ENCODE results near the gene ZDHHC6.
"Not testable (repeated sequence)": the region's sequence is repeated elsewhere in the genome, so short reads cannot be mapped to it uniquely, and the experiment has no call there.

ZDHHC6 gene

GRCh38 chr10:112465299-112465883 lies 18.7 kb upstream of the ZDHHC6 start:
- H3K27ac ChIP-seq (replicated peaks), result no peak overlapping the region
- no peak overlapping the region for H3K4me3 ChIP-seq (replicated peaks; ENCODE audit: insufficient read depth, low read length)
- no peak for DNase-seq (ENCODE audit: low read depth in 1 of 2, low spot score in 1 of 2)
- no peak for TF ChIP-seq POLR2AphosphoS5 (IDR thresholded peaks at IDR 0.05; ENCODE audit: low read depth)
- TF ChIP-seq GABPA (IDR thresholded peaks at IDR 0.05; ENCODE audit: low read depth), result no peak
- no peaks in the 10 kb centered on the region for H3K27me3 ChIP-seq (ENCODE audit: insufficient read depth, poor library complexity, severe bottlenecking)

GRCh38 chr10:112464074-112464473 lies 17.4 kb upstream of the ZDHHC6 start:
- H3K27me3 ChIP-seq (ENCODE audit: insufficient read depth, poor library complexity, severe bottlenecking); DNase-seq (ENCODE audit: low read depth in 1 of 2, low spot score in 1 of 2); H3K27ac ChIP-seq (replicated peaks); H3K4me3 ChIP-seq (replicated peaks; ENCODE audit: insufficient read depth, low read length): not testable (repeated sequence)

GRCh38 chr10:112461029-112461887 lies 14.5 kb upstream of the ZDHHC6 start:
- no peaks in the 10 kb centered on the region for H3K27me3 ChIP-seq (ENCODE audit: insufficient read depth, poor library complexity, severe bottlenecking)
- TF ChIP-seq SPI1 (IDR thresholded peaks at IDR 0.05; ENCODE audit: borderline replicate concordance, low read depth) (no peak), REST (IDR thresholded peaks at IDR 0.05; ENCODE audit: insufficient replicate concordance, low read depth) (no peak), GABPA (IDR thresholded peaks at IDR 0.05; ENCODE audit: low read depth) (no peak), CTCF (IDR thresholded peaks at IDR 0.05; ENCODE audit: insufficient read depth, low read length) (no peak), POLR2AphosphoS5 (IDR thresholded peaks at IDR 0.05; ENCODE audit: low read depth) (no peak)
- no peak for DNase-seq (ENCODE audit: low read depth in 1 of 2, low spot score in 1 of 2)
- H3K27ac ChIP-seq (replicated peaks), result no peak overlapping the region
- no peak overlapping the region for H3K4me3 ChIP-seq (replicated peaks; ENCODE audit: insufficient read depth, low read length)

- no peak overlapping the region for H3K27ac ChIP-seq (replicated peaks)
- H3K4me3 ChIP-seq (replicated peaks; ENCODE audit: insufficient read depth, low read length), result no peak overlapping the region
- no peaks in the 10 kb centered on the region for H3K27me3 ChIP-seq (ENCODE audit: insufficient read depth, poor library complexity, severe bottlenecking)
- no peak for DNase-seq (ENCODE audit: low read depth in 1 of 2, low spot score in 1 of 2)
- no peak for TF ChIP-seq POLR2AphosphoS5 (IDR thresholded peaks at IDR 0.05; ENCODE audit: low read depth)
Measured at GRCh38 chr10:112460366-112460765, 13.7 kb upstream of the ZDHHC6 start.

- no peak for DNase-seq (ENCODE audit: low read depth in 1 of 2, low spot score in 1 of 2)
Measured at GRCh38 chr10:112456533-112456932, 9.8 kb upstream of the ZDHHC6 start.

More at GRCh38 chr10:112456533-112456932, 9.8 kb upstream of the ZDHHC6 start:
- H3K27ac ChIP-seq (replicated peaks), result no peak overlapping the region
- TF ChIP-seq CTCF (IDR thresholded peaks at IDR 0.05; ENCODE audit: insufficient read depth, low read length) (no peak), GABPA (IDR thresholded peaks at IDR 0.05; ENCODE audit: low read depth) (no peak), REST (IDR thresholded peaks at IDR 0.05; ENCODE audit: insufficient replicate concordance, low read depth) (no peak), POLR2AphosphoS5 (IDR thresholded peaks at IDR 0.05; ENCODE audit: low read depth) (no peak), SPI1 (IDR thresholded peaks at IDR 0.05; ENCODE audit: borderline replicate concordance, low read depth) (no peak)
- no peak overlapping the region for H3K4me3 ChIP-seq (replicated peaks; ENCODE audit: insufficient read depth, low read length)
- no peaks in the 10 kb centered on the region for H3K27me3 ChIP-seq (ENCODE audit: insufficient read depth, poor library complexity, severe bottlenecking)

Data from HL-60 (cell line).